ENCODE results near the gene ANK2.

ANK2 gene

GRCh38 chr4:113289766-113290165 lies 240.3 kb downstream of the ANK2 start:
- DNase-seq (ENCODE audit: low read depth): no peak

GRCh38 chr4:113290666-113291065 lies 241.2 kb downstream of the ANK2 start:
- DNase-seq (ENCODE audit: low read depth): no peak

- no peak for DNase-seq (ENCODE audit: low read depth)
Observed at GRCh38 chr4:113292371-113293042, 243.1 kb downstream of the ANK2 start.

- DNase-seq (ENCODE audit: low read depth): no peak
Observed at GRCh38 chr4:113293043-113293560, 243.6 kb downstream of the ANK2 start.

GRCh38 chr4:113293674-113294073 lies 244.2 kb downstream of the ANK2 start:
- DNase-seq (ENCODE audit: low read depth): no peak

GRCh38 chr4:113294908-113295307 lies 245.5 kb downstream of the ANK2 start:
- DNase-seq (ENCODE audit: low read depth): no peak

GRCh38 chr4:113300471-113300928 lies 251.0 kb downstream of the ANK2 start:
- DNase-seq (ENCODE audit: low read depth): no peak

GRCh38 chr4:113302051-113302450 lies 252.6 kb downstream of the ANK2 start:
- no peak for DNase-seq (ENCODE audit: low read depth)

- no peak for DNase-seq (ENCODE audit: low read depth)
Observed at GRCh38 chr4:113303315-113303714, 253.9 kb downstream of the ANK2 start.

GRCh38 chr4:113311047-113311446 lies 261.6 kb downstream of the ANK2 start:
- no peak for DNase-seq (ENCODE audit: low read depth)

- DNase-seq (ENCODE audit: low read depth): no peak
Observed at GRCh38 chr4:113312529-113312928, 263.1 kb downstream of the ANK2 start.

GRCh38 chr4:113314426-113314825 lies 265.0 kb downstream of the ANK2 start:
- DNase-seq (ENCODE audit: low read depth): no peak

GRCh38 chr4:113316879-113317278 lies 267.4 kb downstream of the ANK2 start:
- DNase-seq (ENCODE audit: low read depth): no peak

GRCh38 chr4:113317523-113317922 lies 268.1 kb downstream of the ANK2 start:
- no peak for DNase-seq (ENCODE audit: low read depth)

- no peak for DNase-seq (ENCODE audit: low read depth)
Observed at GRCh38 chr4:113322736-113323135, 273.3 kb downstream of the ANK2 start.

- no peak for DNase-seq (ENCODE audit: low read depth)
Observed at GRCh38 chr4:113325876-113326615, 276.6 kb downstream of the ANK2 start.

- DNase-seq (ENCODE audit: low read depth): no peak
Observed at GRCh38 chr4:113327494-113327893, 278.0 kb downstream of the ANK2 start.

GRCh38 chr4:113328514-113328913 lies 279.1 kb downstream of the ANK2 start:
- DNase-seq (ENCODE audit: low read depth): no peak

- no peak for DNase-seq (ENCODE audit: low read depth)
Observed at GRCh38 chr4:113330200-113330599, 280.7 kb downstream of the ANK2 start.

GRCh38 chr4:113331811-113332210 lies 282.4 kb downstream of the ANK2 start:
- DNase-seq (ENCODE audit: low read depth): no peak

- no peak for DNase-seq (ENCODE audit: low read depth)
Observed at GRCh38 chr4:113332701-113333100, 283.2 kb downstream of the ANK2 start.

GRCh38 chr4:113335746-113336145 lies 286.3 kb downstream of the ANK2 start:
- no peak for DNase-seq (ENCODE audit: low read depth)

- no peak for DNase-seq (ENCODE audit: low read depth)
Observed at GRCh38 chr4:113336556-113336955, 287.1 kb downstream of the ANK2 start.
